IMR-90 (cell line): Measurements from ENCODE around the gene ADGRB3. TPM values are rescaled to one million over a fixed set of nuclear protein-coding genes. Genes with fewer than 3 reads are reported as not detected.

ENCODE experiments used
- ATAC-seq: fragments of 200-7000 bp; cut with Tn5 transposase; 2 replicates; pipeline ENCODE4 v1.9.1; 2020; ENCODE audit warnings: low read depth, mild to moderate bottlenecking, moderate library complexity
- BruUV-seq: library from RNA; stranded (reverse); fragments of 400-500 nt; replicated peaks from 2 replicates; lab custom pipeline; 2021; lab: Mats Ljungman, UMichigan
- CTCF ChIA-PET: fragments of 300-600 bp; formaldehyde crosslinking; extraction: SDS; loops from one replicate; lab custom pipeline; 2021; ENCODE audit warnings: antibody characterized with exemption; lab: Yijun Ruan, JAX
- POLR2A ChIA-PET: fragments of 300-600 bp; sonication (Branson Sonifier 250); formaldehyde crosslinking; loops from one replicate; lab custom pipeline; 2022; ENCODE audit warnings: antibody characterized with exemption; ENCODE audit not compliant: unreplicated experiment; lab: Charles Lee
- DNase-seq: peaks from one replicate; pipeline ENCODE4 v3.0.0; 2013
- H2AFZ ChIP-seq: replicated peaks from 2 replicates; pipeline ENCODE3; 2013; ENCODE audit warnings: low read length, mild to moderate bottlenecking; ENCODE audit not compliant: poor library complexity
- H2AK5ac ChIP-seq: 2 replicates; pipeline ENCODE4 v1.6.1; 2013; ENCODE audit warnings: low read depth, low read length, inconsistent platforms
- H2AK9ac ChIP-seq: replicated peaks from 2 replicates; pipeline ENCODE3; 2013; ENCODE audit warnings: mild to moderate bottlenecking, low read depth, low read length, moderate library complexity; ENCODE audit not compliant: poor library complexity
- H2BK120ac ChIP-seq: 2 replicates; pipeline ENCODE4 v1.6.1; 2013; ENCODE audit warnings: low read depth, low read length, inconsistent platforms
- H2BK15ac ChIP-seq: 3 replicates; pipeline ENCODE4 v1.6.1; 2013; ENCODE audit warnings: low read depth, low read length, inconsistent platforms
- H2BK20ac ChIP-seq: 2 replicates; pipeline ENCODE4 v1.6.1; 2013; ENCODE audit warnings: low read depth, mild to moderate bottlenecking, inconsistent platforms, low read length, moderate library complexity
- H2BK5ac ChIP-seq: 2 replicates; pipeline ENCODE4 v1.6.1; 2013; ENCODE audit warnings: mild to moderate bottlenecking, low read depth, low read length, inconsistent platforms; ENCODE audit not compliant: poor library complexity, severe bottlenecking
- H3K14ac ChIP-seq: replicated peaks from 2 replicates; pipeline ENCODE4 v1.6.1; 2013; ENCODE audit warnings: low read depth, low read length, inconsistent platforms
- H3K18ac ChIP-seq: 2 replicates; pipeline ENCODE4 v1.6.1; 2013; ENCODE audit warnings: low read depth, low read length, control low read depth
- H3K23ac ChIP-seq: 2 replicates; pipeline ENCODE4 v1.6.1; 2013; ENCODE audit warnings: low read depth, low read length, inconsistent platforms
- H3K27ac ChIP-seq: 2 replicates; pipeline ENCODE4 v1.5.1; 2013; ENCODE audit warnings: mild to moderate bottlenecking, control low read depth, low read length; ENCODE audit not compliant: insufficient read depth
- H3K27me3 ChIP-seq: 2 replicates; pipeline ENCODE4 v1.6.1; 2013; ENCODE audit warnings: low read length; ENCODE audit not compliant: control insufficient read depth, insufficient read depth
- H3K36me3 ChIP-seq: 2 replicates; pipeline ENCODE4 v1.6.1; 2013; ENCODE audit warnings: low read length, mixed read lengths; ENCODE audit not compliant: control insufficient read depth, insufficient read depth
- H3K4ac ChIP-seq: 2 replicates; pipeline ENCODE4 v1.6.1; 2013; ENCODE audit warnings: low read depth, low read length, inconsistent platforms
- H3K4me1 ChIP-seq: 2 replicates; pipeline ENCODE4 v1.6.1; 2013; ENCODE audit warnings: low read length, mixed read lengths; ENCODE audit not compliant: control insufficient read depth, insufficient read depth
- H3K4me2 ChIP-seq: 2 replicates; pipeline ENCODE4 v1.6.1; 2013; ENCODE audit warnings: low read depth, mild to moderate bottlenecking, control low read depth, low read length, moderate library complexity
- H3K4me3 ChIP-seq: 2 replicates; pipeline ENCODE4 v1.5.1; 2013; ENCODE audit warnings: low read depth, mild to moderate bottlenecking, control low read depth, low read length, moderate library complexity; ENCODE audit not compliant: insufficient read depth
- H3K56ac ChIP-seq: 2 replicates; pipeline ENCODE4 v1.6.1; 2013; ENCODE audit warnings: low read length, inconsistent platforms; ENCODE audit not compliant: insufficient read depth; ENCODE audit errors: extremely low read depth
- H3K79me1 ChIP-seq, 2 experiments: 2 replicates each; pipeline ENCODE4 v1.6.1; 2013; ENCODE audit warnings: low read length in 2 of 2, inconsistent platforms in 1 of 2, low read depth in 1 of 2
- H3K9ac ChIP-seq: 2 replicates; pipeline ENCODE4 v1.6.1; 2013; ENCODE audit warnings: low read depth, low read length, control low read depth
- H3K9me1 ChIP-seq: 2 replicates; pipeline ENCODE4 v1.6.1; 2013; ENCODE audit warnings: low read length, inconsistent platforms; ENCODE audit not compliant: insufficient read depth
- H3K9me3 ChIP-seq: 2 replicates; pipeline ENCODE4 v1.6.1; 2013; ENCODE audit warnings: low read length; ENCODE audit not compliant: control insufficient read depth, insufficient read depth
- H4K20me1 ChIP-seq: 2 replicates; pipeline ENCODE4 v1.6.1; 2013; ENCODE audit warnings: low read length, inconsistent platforms; ENCODE audit not compliant: insufficient read depth
- H4K5ac ChIP-seq: 2 replicates; pipeline ENCODE4 v1.6.1; 2013; ENCODE audit warnings: mild to moderate bottlenecking, low read depth, low read length, control low read depth
- H4K8ac ChIP-seq, 2 experiments: 2 replicates each; pipeline ENCODE4 v1.6.1; 2013; ENCODE audit warnings: low read depth in 2 of 2, low read length in 2 of 2, control low read depth in 1 of 2, inconsistent platforms in 1 of 2
- H4K91ac ChIP-seq: 2 replicates; pipeline ENCODE4 v1.6.1; 2013; ENCODE audit warnings: low read depth, low read length, inconsistent platforms; ENCODE audit not compliant: insufficient read depth
- BHLHE40 ChIP-seq: fragments of 150-350 bp; IDR thresholded peaks from 2 replicates; pipeline ENCODE4 v1.6.1; 2016; ENCODE audit warnings: mild to moderate bottlenecking, low read depth, low read length
- CEBPB ChIP-seq: IDR thresholded peaks from 2 replicates; pipeline ENCODE4 v1.6.1; 2012; ENCODE audit warnings: low read depth, low read length, improper control_type of control experiment
- CHD1 ChIP-seq: IDR thresholded peaks from 2 replicates; pipeline ENCODE4 v1.6.1; 2012; ENCODE audit warnings: low read depth, low read length, improper control_type of control experiment
- ELK1 ChIP-seq: fragments of 150-350 bp; IDR thresholded peaks from 2 replicates; pipeline ENCODE4 v1.6.1; 2016; ENCODE audit warnings: low read depth, mild to moderate bottlenecking, low read length, moderate library complexity, borderline replicate concordance
- FOS ChIP-seq: fragments of 150-350 bp; IDR thresholded peaks from 2 replicates; pipeline ENCODE4 v1.6.1; 2016; ENCODE audit warnings: low read depth, low read length
- MAFK ChIP-seq: IDR thresholded peaks from 2 replicates; pipeline ENCODE4 v1.6.1; 2012; ENCODE audit warnings: low read depth, low read length, improper control_type of control experiment
- MAZ ChIP-seq: IDR thresholded peaks from 2 replicates; pipeline ENCODE4 v1.6.1; 2012; ENCODE audit warnings: low read depth, mild to moderate bottlenecking, low read length, improper control_type of control experiment, moderate library complexity, borderline replicate concordance
- MXI1 ChIP-seq: IDR thresholded peaks from 2 replicates; pipeline ENCODE4 v1.6.1; 2012; ENCODE audit warnings: low read depth, mild to moderate bottlenecking, low read length, moderate library complexity, borderline replicate concordance
- NFE2L2 ChIP-seq: fragments of 150-350 bp; IDR thresholded peaks from 2 replicates; pipeline ENCODE4 v1.6.1; 2016; ENCODE audit warnings: low read depth, mild to moderate bottlenecking, low read length
- RAD21 ChIP-seq: IDR thresholded peaks from 2 replicates; pipeline ENCODE4 v1.6.1; 2012; ENCODE audit warnings: low read length, improper control_type of control experiment
- WGBS, 2 experiments: methylation state at CpG; one replicate each; pipeline versions ENCODE4 v1.1.5 to v1.1.7; 2013; ENCODE audit warnings: missing lambda C conversion rate in 2 of 2; ENCODE audit not compliant: insufficient read length in 1 of 2; ENCODE audit errors: extremely low coverage in 2 of 2; 5-methylcytosine and 5-hydroxymethylcytosine counted together
- dilution Hi-C: fragments of 300-500 bp; cut with HindIII; formaldehyde crosslinking; loops from one replicate; pipeline ENCODE4 v1.14.3; 2018; ENCODE audit warnings: low sequenced_read_pairs; ENCODE audit not compliant: unreplicated experiment
- in situ Hi-C: fragments of 300-500 bp; cut with MboI; formaldehyde crosslinking; loops from 3 replicates; pipeline ENCODE4 v1.14.3; 2019; ENCODE audit warnings: low sequenced_read_pairs, inconsistent platforms, mixed read lengths
- intact Hi-C: fragments of 100-400 bp; cut with micrococcal nuclease; formaldehyde crosslinking; loops from 2 replicates; pipeline ENCODE4 v1.10.0; 2022
- polyA plus RNA-seq, 3 experiments: library from polyadenylated mRNA; depleted of rRNA; stranded (reverse); fragments of >200 nt; gene quantifications; 2 replicates each; pipeline ENCODE4 v1.2.3, GENCODE V29; 2012; ENCODE audit warnings: low replicate concordance in 1 of 3
- total RNA-seq: library from RNA; depleted of rRNA; stranded (reverse); fragments of >200 nt; gene quantifications from 2 replicates; pipeline ENCODE4 v1.2.3, GENCODE V29; 2012
- TF ChIP-seq, protein P1 (sequence below): fragments of 150-350 bp; IDR thresholded peaks from 2 replicates; pipeline ENCODE4 v1.6.1; 2017; ENCODE audit warnings: mild to moderate bottlenecking, antibody characterized with exemption, low read length, low read depth

The ADGRB3 gene
- total and polyA plus RNA-seq, 2 of the 4 experiments (the other 2 are of a cell fraction) = not detected

DNA sequence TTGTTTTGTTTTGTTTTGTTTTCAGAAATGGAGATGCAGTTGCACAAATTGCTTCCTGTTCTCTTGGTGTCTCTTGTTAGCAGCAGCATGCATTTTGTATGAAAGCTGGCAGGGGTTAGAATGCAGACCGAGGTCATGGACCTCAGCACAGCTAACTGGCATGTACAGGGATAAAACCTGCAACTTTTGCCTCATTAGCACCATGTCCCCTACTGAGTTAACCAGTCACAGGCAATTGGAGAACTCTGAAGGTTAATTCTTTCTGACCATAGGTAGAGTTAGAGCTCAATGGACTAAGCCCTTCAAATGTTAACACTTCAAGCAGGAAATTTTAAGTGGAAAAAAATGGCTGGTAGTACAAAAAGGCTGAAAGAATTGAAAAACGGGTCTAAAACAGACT is 377.1 kb downstream of the ADGRB3 start:
- ATAC-seq (no peak), DNase-seq (no peak)
- H4K5ac ChIP-seq = no peak overlapping the region
- no TSS peak for BruUV-seq
- no peak for TF ChIP-seq ELK1
- no peak for TF ChIP-seq MAFK
- TF ChIP-seq RAD21 = no peak
- TF ChIP-seq BHLHE40 = no peak
- no peak for TF ChIP-seq CHD1
- no peak for TF ChIP-seq NFE2L2
- TF ChIP-seq MXI1 = no peak
- TF ChIP-seq, protein P1, sequence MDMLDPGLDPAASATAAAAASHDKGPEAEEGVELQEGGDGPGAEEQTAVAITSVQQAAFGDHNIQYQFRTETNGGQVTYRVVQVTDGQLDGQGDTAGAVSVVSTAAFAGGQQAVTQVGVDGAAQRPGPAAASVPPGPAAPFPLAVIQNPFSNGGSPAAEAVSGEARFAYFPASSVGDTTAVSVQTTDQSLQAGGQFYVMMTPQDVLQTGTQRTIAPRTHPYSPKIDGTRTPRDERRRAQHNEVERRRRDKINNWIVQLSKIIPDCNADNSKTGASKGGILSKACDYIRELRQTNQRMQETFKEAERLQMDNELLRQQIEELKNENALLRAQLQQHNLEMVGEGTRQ = no peak
- TF ChIP-seq CEBPB = no peak
- no peak for TF ChIP-seq FOS
- no peak for TF ChIP-seq MAZ
- H3K23ac ChIP-seq = no peak overlapping the region
- ChIA-PET CTCF (no interaction called here), POLR2A (no interaction called here)
- H3K4me3 ChIP-seq = no peak overlapping the region
- no peaks in the 10 kb centered on the region for H3K27me3 ChIP-seq
- dilution Hi-C loops (no loop called here), intact Hi-C loops (no loop called here), in situ Hi-C loops (no loop called here)
- WGBS, 2 experiments = no CpG with 5 or more reads among the region's 2 CpGs
- no peak overlapping the region for H3K27ac ChIP-seq
- no peak overlapping the region for H2BK20ac ChIP-seq
- no peak overlapping the region for H2AK5ac ChIP-seq
- H3K56ac ChIP-seq = no peak overlapping the region
- H3K36me3 ChIP-seq = no peaks in the 10 kb centered on the region
- H2BK5ac ChIP-seq = no peak overlapping the region
- H3K4ac ChIP-seq = no peak overlapping the region
- H3K9me3 ChIP-seq = no peaks in the 10 kb centered on the region
- H3K18ac ChIP-seq = no peak overlapping the region
- H3K14ac ChIP-seq = no peak overlapping the region
- H3K4me1 ChIP-seq = no peaks in the 10 kb centered on the region
- no peak overlapping the region for H2BK120ac ChIP-seq
- H4K20me1 ChIP-seq = no peaks in the 10 kb centered on the region
- H4K91ac ChIP-seq = no peak overlapping the region
- H3K4me2 ChIP-seq = no peak overlapping the region
- no peak overlapping the region for H2BK15ac ChIP-seq
- no peaks in the 10 kb centered on the region for H3K79me1 ChIP-seq
- no peak overlapping the region for H2AK9ac ChIP-seq
- no peaks in the 10 kb centered on the region for H3K9me1 ChIP-seq
- no peak overlapping the region for H4K8ac ChIP-seq
- H2AFZ ChIP-seq = no peak overlapping the region
- no peak overlapping the region for H3K9ac ChIP-seq
